Measurements from ENCODE around the gene FSTL4.
A peak's percentile ranks its signal among the peaks of the same experiment; 100 is the strongest.

FSTL4 gene

GRCh38 chr5:133612249-133612860 is at the start of gene FSTL4:
Gene FSTL4 (minus strand): TSS chr5:133612541.
- Mint-ChIP-seq H3K27ac (no peak within 1 kb of the TSS), H3K27me3 (ENCODE audit: low read depth) (peaks cover 70% of the 10 kb centered on the region), H3K9me3 (no peaks in the 10 kb centered on the region), H3K4me3 (peak within 1 kb of the TSS; percentile 73), H3K36me3 (ENCODE audit: low read depth) (no peaks in the 10 kb centered on the region), H3K4me1 (ENCODE audit: low read depth) (peaks cover 3% of the 10 kb centered on the region)

DNA sequence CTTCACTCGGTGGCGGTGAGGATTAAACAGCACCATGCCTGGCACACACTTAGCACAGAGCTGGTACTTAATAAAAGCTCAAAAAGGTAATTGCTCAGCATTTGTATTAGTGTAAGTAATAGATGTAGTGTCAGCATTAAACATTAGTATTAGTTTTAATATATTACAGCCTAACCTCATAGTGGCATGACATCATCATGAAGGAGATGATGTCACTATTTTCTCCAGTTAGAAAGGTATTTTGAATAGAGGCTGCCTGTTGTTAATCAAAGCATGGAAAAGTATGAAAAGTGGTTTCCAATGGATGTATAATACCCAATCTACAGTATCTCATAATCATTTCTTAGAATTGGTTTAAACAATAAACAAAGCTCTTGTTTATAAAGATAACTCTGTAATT is 49.0 kb upstream of the FSTL4 start:
- Mint-ChIP-seq H3K27ac (no peak overlapping the region), H3K4me3 (no peak overlapping the region), H3K9me3 (no peaks in the 10 kb centered on the region), H3K27me3 (ENCODE audit: low read depth) (peaks cover 16% of the 10 kb centered on the region), H3K36me3 (ENCODE audit: low read depth) (no peaks in the 10 kb centered on the region), H3K4me1 (ENCODE audit: low read depth) (no peaks in the 10 kb centered on the region)

DNA sequence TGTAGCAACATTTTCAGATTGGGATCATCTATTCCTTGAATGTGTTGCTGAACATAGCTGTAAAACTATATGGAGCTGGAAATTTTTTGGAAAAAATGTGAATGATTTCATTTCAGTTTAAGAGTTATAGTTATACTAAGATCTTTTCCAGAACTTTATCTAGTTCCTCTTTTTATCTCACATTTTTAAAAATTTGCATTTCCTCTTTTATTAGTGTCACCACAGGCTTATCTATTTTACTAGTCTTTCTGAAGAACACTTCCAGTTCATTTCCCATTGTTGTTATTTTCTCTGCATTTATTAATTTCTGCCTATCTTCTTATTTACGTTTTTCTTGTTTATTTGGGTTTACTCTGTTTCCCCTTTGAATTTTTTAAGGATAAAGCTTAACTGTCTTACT is 46.0 kb upstream of the FSTL4 start:
- Mint-ChIP-seq H3K27me3 (ENCODE audit: low read depth) (peaks cover 16% of the 10 kb centered on the region), H3K27ac (no peak overlapping the region), H3K4me3 (no peak overlapping the region), H3K9me3 (no peaks in the 10 kb centered on the region), H3K36me3 (ENCODE audit: low read depth) (no peaks in the 10 kb centered on the region), H3K4me1 (ENCODE audit: low read depth) (no peaks in the 10 kb centered on the region)

DNA sequence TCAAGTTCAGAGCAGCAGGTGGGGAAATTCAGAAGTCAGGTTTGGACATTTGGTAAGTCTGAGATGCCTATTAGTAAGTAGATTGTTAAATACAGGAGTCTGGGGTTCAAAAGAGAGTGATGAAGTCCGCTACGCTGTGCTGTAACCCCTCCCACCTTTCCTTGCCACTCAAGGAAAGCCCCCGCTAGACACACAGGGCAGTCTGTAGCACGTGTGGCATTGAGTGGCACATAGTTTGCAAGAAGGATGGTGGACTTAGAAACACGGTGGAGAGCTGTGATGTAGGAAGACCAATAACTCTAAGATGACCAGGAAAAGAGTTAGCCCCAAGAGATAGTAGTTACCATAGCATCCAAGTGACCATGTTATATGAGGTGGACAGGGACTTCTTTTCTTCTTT is 44.7 kb upstream of the FSTL4 start:
- Mint-ChIP-seq H3K27ac (no peak overlapping the region), H3K27me3 (ENCODE audit: low read depth) (peaks cover 14% of the 10 kb centered on the region), H3K4me1 (ENCODE audit: low read depth) (no peaks in the 10 kb centered on the region), H3K4me3 (no peak overlapping the region), H3K9me3 (no peaks in the 10 kb centered on the region), H3K36me3 (ENCODE audit: low read depth) (no peaks in the 10 kb centered on the region)

- Mint-ChIP-seq H3K9me3 (no peaks in the 10 kb centered on the region), H3K4me1 (ENCODE audit: low read depth) (no peaks in the 10 kb centered on the region), H3K27ac (no peak overlapping the region), H3K4me3 (no peak overlapping the region), H3K27me3 (ENCODE audit: low read depth) (peaks cover 21% of the 10 kb centered on the region), H3K36me3 (ENCODE audit: low read depth) (no peaks in the 10 kb centered on the region)
Observed at GRCh38 chr5:133655966-133656365, 43.6 kb upstream of the FSTL4 start.

- peaks cover 21% of the 10 kb centered on the region for H3K27me3 Mint-ChIP-seq (ENCODE audit: low read depth)
- H3K27ac Mint-ChIP-seq: no peak overlapping the region
- no peak overlapping the region for H3K4me3 Mint-ChIP-seq
- no peaks in the 10 kb centered on the region for H3K9me3 Mint-ChIP-seq
- H3K4me1 Mint-ChIP-seq (ENCODE audit: low read depth): no peaks in the 10 kb centered on the region
- no peaks in the 10 kb centered on the region for H3K36me3 Mint-ChIP-seq (ENCODE audit: low read depth)
Observed at GRCh38 chr5:133653760-133654049, 41.4 kb upstream of the FSTL4 start.

DNA sequence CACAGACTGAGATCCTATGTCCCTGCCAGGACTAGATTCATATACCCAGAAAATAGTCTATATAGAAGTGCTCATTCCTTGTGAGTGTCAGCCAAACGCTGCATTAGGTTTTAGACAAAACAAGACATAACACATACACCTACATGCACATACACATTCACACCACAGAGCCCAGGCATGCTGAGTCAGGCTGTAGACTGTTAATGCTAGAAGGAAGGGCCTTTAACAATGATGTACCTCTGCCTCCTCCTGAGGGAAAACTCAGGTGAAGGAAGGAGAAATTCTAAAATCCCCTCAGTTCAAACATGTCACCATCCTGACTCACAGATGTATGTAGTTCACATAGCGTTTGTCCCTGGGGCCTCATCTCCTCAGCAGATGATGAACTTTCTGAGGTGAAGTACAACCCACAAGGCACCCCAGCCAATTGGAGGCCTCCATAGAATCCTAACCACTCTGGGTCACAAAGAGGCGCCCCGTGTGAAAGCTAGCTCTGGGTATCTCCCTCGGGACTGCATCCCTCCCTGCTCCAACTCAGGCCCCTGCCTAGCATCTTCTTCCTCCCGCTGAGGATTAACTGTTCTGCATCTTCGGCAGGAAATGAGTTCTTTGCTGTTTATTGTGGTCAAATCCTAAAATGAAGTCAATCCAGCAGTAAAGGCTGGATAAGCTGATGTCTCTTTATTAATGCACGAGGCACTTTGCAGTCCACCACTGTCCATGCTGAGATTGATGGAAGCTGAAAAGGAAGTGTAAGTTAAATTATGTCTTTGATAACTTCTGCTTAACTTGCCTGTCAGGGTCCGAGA is 40.8 kb upstream of the FSTL4 start:
- no peaks in the 10 kb centered on the region for H3K4me1 Mint-ChIP-seq (ENCODE audit: low read depth)
- peaks cover 16% of the 10 kb centered on the region for H3K27me3 Mint-ChIP-seq (ENCODE audit: low read depth)
- H3K4me3 Mint-ChIP-seq: no peak overlapping the region
- H3K9me3 Mint-ChIP-seq: no peaks in the 10 kb centered on the region
- H3K36me3 Mint-ChIP-seq (ENCODE audit: low read depth): no peaks in the 10 kb centered on the region
- no peak overlapping the region for H3K27ac Mint-ChIP-seq

- Mint-ChIP-seq H3K4me1 (ENCODE audit: low read depth) (no peaks in the 10 kb centered on the region), H3K4me3 (no peak overlapping the region), H3K9me3 (no peaks in the 10 kb centered on the region), H3K27ac (no peak overlapping the region), H3K27me3 (ENCODE audit: low read depth) (peaks cover 22% of the 10 kb centered on the region), H3K36me3 (ENCODE audit: low read depth) (no peaks in the 10 kb centered on the region)
Observed at GRCh38 chr5:133644000-133644865, 31.9 kb upstream of the FSTL4 start.

DNA sequence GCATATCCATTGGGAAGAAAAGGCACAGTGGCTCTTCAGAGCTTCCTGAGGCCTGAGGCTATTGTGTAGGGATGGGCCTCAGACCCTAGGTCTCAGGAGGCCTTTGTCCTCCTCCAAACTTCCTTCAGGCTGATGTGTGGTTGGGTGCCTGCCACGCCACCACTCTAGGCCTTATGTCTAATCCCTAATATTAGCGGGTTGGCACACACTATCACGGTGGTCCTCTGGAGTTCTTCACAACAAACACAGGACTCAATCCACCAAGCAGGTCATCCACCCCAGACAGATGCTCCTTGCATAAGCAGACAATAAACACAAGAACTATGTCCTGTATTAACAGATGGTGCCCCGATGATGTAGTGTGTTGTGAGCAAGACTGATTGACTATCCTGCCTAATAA is 31.0 kb upstream of the FSTL4 start:
- H3K4me1 Mint-ChIP-seq (ENCODE audit: low read depth): no peaks in the 10 kb centered on the region
- H3K27ac Mint-ChIP-seq: no peak overlapping the region
- H3K9me3 Mint-ChIP-seq: no peaks in the 10 kb centered on the region
- H3K36me3 Mint-ChIP-seq (ENCODE audit: low read depth): no peaks in the 10 kb centered on the region
- no peak overlapping the region for H3K4me3 Mint-ChIP-seq
- peaks cover 22% of the 10 kb centered on the region for H3K27me3 Mint-ChIP-seq (ENCODE audit: low read depth)

DNA sequence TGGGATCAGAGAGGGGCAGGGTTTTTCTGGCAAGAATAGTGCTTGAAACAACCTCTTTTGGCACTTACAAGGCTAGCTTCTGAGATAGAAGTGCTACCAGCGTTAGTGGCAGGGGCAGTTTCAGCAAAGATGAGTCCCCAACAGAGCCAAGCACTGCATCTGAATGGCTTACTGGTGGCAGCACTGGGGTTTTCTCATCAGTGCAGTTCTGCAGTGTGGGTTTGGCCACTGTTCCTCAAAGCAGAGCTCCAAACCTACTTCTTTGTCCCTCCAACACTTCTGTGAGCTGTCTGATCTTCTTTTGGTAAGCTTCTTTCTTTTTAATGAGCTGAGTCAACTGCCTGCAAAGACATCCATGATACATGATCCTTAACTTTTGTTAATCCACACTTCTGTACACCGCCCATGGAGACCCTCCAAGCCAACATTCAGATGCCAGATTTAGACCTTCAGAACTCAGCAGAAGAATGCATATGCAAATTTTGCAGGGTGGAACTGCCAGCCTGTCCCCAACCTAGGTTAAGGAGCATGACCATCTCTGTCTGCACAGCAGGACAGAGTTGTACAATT is 29.9 kb upstream of the FSTL4 start:
- Mint-ChIP-seq H3K4me3 (no peak overlapping the region), H3K27me3 (ENCODE audit: low read depth) (peaks cover 22% of the 10 kb centered on the region), H3K36me3 (ENCODE audit: low read depth) (no peaks in the 10 kb centered on the region), H3K9me3 (no peaks in the 10 kb centered on the region), H3K4me1 (ENCODE audit: low read depth) (no peaks in the 10 kb centered on the region), H3K27ac (no peak overlapping the region)

GRCh38 chr5:133641683-133642082 is 29.3 kb upstream of the FSTL4 start:
- H3K36me3 Mint-ChIP-seq (ENCODE audit: low read depth): no peaks in the 10 kb centered on the region
- no peak overlapping the region for H3K27ac Mint-ChIP-seq
- no peak overlapping the region for H3K4me3 Mint-ChIP-seq
- peaks cover 22% of the 10 kb centered on the region for H3K27me3 Mint-ChIP-seq (ENCODE audit: low read depth)
- H3K4me1 Mint-ChIP-seq (ENCODE audit: low read depth): no peaks in the 10 kb centered on the region
- no peaks in the 10 kb centered on the region for H3K9me3 Mint-ChIP-seq

- no peak overlapping the region for H3K4me3 Mint-ChIP-seq
- no peaks in the 10 kb centered on the region for H3K36me3 Mint-ChIP-seq (ENCODE audit: low read depth)
- H3K4me1 Mint-ChIP-seq (ENCODE audit: low read depth): no peaks in the 10 kb centered on the region
- H3K27ac Mint-ChIP-seq: no peak overlapping the region
- H3K27me3 Mint-ChIP-seq (ENCODE audit: low read depth): peaks cover 16% of the 10 kb centered on the region
- no peaks in the 10 kb centered on the region for H3K9me3 Mint-ChIP-seq
Observed at GRCh38 chr5:133639850-133640528, 27.6 kb upstream of the FSTL4 start.

DNA sequence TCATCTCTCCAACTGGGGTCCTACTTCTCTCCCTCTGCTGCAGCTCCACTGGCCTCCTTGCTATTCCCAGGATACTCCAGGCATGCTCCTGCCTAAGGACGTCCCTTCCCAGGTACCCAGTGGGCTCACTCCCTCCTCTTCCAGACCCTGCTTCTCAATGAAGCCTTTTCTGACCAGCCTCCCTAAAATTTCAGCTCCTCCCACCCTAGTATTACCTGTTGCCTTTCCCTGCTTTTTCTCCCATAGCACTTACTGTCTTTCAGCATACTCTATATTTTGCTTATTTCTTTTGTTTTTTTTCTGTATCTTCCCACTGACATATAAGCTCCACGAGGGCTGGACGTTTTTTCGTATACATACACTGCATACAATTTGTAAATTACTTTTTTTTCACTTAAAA is 26.1 kb upstream of the FSTL4 start:
- Mint-ChIP-seq H3K4me1 (ENCODE audit: low read depth) (no peaks in the 10 kb centered on the region), H3K9me3 (no peaks in the 10 kb centered on the region), H3K27me3 (ENCODE audit: low read depth) (peaks cover 16% of the 10 kb centered on the region), H3K36me3 (ENCODE audit: low read depth) (no peaks in the 10 kb centered on the region), H3K27ac (no peak overlapping the region), H3K4me3 (no peak overlapping the region)

- Mint-ChIP-seq H3K27me3 (ENCODE audit: low read depth) (peaks cover 13% of the 10 kb centered on the region), H3K4me3 (no peak overlapping the region), H3K4me1 (ENCODE audit: low read depth) (no peaks in the 10 kb centered on the region), H3K27ac (no peak overlapping the region), H3K9me3 (no peaks in the 10 kb centered on the region), H3K36me3 (ENCODE audit: low read depth) (no peaks in the 10 kb centered on the region)
Observed at GRCh38 chr5:133637206-133637605, 24.9 kb upstream of the FSTL4 start.

Measured in T-helper 1 cell treated with Interleukin-12 subunit alpha and Interleukin-12 subunit beta and Interleukin-4 antibody, amounts not matched to agents 30 μg/mL and 1 μg/mL, for 36 hours (primary cell).